ENCODE measurements around the gene SLC22A1. TPM values are rescaled to one million over a fixed set of nuclear protein-coding genes. Genes with fewer than 3 reads are reported as not detected.

The SLC22A1 gene
- total RNA-seq, 1 donor from 2014 or later, result not detected

- intact Hi-C loops (cut with DNase I), result no loop called here
- no peaks in the 10 kb centered on the region for H3K36me3 ChIP-seq
- no peak overlapping the region for H3K27ac ChIP-seq
- TF ChIP-seq CTCF (IDR thresholded peaks at IDR 0.05), result no peak
- peaks cover 0 to 3% of the 10 kb centered on the region in 2 donors for H3K9me3 ChIP-seq
- H3K4me3 ChIP-seq, result no peak overlapping the region
- DNase-seq (ENCODE audit: low spot score in 2 of 2), result no peak
- H3K27me3 ChIP-seq, result no peaks in the 10 kb centered on the region
- peaks cover 0 to 8% of the 10 kb centered on the region in 2 donors for H3K4me1 ChIP-seq
Observed at GRCh38 chr6:160160450-160160849, 38.8 kb downstream of the SLC22A1 start.

GRCh38 chr6:160160929-160161646, 39.5 kb downstream of the SLC22A1 start:
- TF ChIP-seq CTCF (IDR thresholded peaks at IDR 0.05), result no peak
- no peaks in the 10 kb centered on the region for H3K36me3 ChIP-seq
- no peaks in the 10 kb centered on the region for H3K27me3 ChIP-seq
- H3K4me1 ChIP-seq, result peaks cover 0 to 8% of the 10 kb centered on the region in 2 donors
- intact Hi-C loops (cut with DNase I), result no loop called here
- DNase-seq (ENCODE audit: low spot score in 2 of 2), result no peak
- H3K4me3 ChIP-seq, result no peak overlapping the region
- H3K9me3 ChIP-seq, result peaks cover 0 to 3% of the 10 kb centered on the region in 2 donors
- no peak overlapping the region for H3K27ac ChIP-seq

GRCh38 chr6:160161647-160161986, 40.0 kb downstream of the SLC22A1 start:
- no peak for DNase-seq (ENCODE audit: low spot score in 2 of 2)
- Histone ChIP-seq H3K36me3 (no peaks in the 10 kb centered on the region), H3K27me3 (no peaks in the 10 kb centered on the region), H3K4me1 (peaks cover 0 to 3% of the 10 kb centered on the region in 2 donors), H3K9me3 (peaks cover 0 to 3% of the 10 kb centered on the region in 2 donors), H3K4me3 (no peak overlapping the region), H3K27ac (no peak overlapping the region)
- intact Hi-C loops (cut with DNase I), result no loop called here
- TF ChIP-seq CTCF (IDR thresholded peaks at IDR 0.05), result no peak

- Histone ChIP-seq H3K9me3 (peaks cover 0 to 3% of the 10 kb centered on the region in 2 donors), H3K4me1 (no peaks in the 10 kb centered on the region), H3K36me3 (no peaks in the 10 kb centered on the region), H3K4me3 (no peak overlapping the region), H3K27ac (no peak overlapping the region), H3K27me3 (no peaks in the 10 kb centered on the region)
- TF ChIP-seq CTCF (IDR thresholded peaks at IDR 0.05), result no peak
- DNase-seq (ENCODE audit: low spot score in 2 of 2), result no peak
- intact Hi-C loops (cut with DNase I), result no loop called here
Observed at GRCh38 chr6:160162030-160162566, 40.5 kb downstream of the SLC22A1 start.

GRCh38 chr6:160163425-160163824, 41.8 kb downstream of the SLC22A1 start:
- intact Hi-C loops (cut with DNase I), result no loop called here
- Histone ChIP-seq H3K27me3 (no peaks in the 10 kb centered on the region), H3K27ac (no peak overlapping the region), H3K36me3 (no peaks in the 10 kb centered on the region), H3K4me1 (no peaks in the 10 kb centered on the region), H3K4me3 (no peak overlapping the region), H3K9me3 (peaks cover 0 to 3% of the 10 kb centered on the region in 2 donors)
- no peak for TF ChIP-seq CTCF (IDR thresholded peaks at IDR 0.05)
- DNase-seq (ENCODE audit: low spot score in 2 of 2), result no peak

Data from ascending aorta (tissue), 2 donors.